ENCODE data around the gene TCF7L1. TPM values are rescaled to one million over a fixed set of nuclear protein-coding genes. Genes with fewer than 3 reads are reported as not detected.
A peak's percentile ranks its signal among the peaks of the same experiment; 100 is the strongest.
"Not testable (repeated sequence)": the region's sequence is repeated elsewhere in the genome, so short reads cannot be mapped to it uniquely, and the experiment has no call there.

TCF7L1 gene
- total RNA-seq, 1 experiment from 2014 or later = 0.07 TPM

DNA sequence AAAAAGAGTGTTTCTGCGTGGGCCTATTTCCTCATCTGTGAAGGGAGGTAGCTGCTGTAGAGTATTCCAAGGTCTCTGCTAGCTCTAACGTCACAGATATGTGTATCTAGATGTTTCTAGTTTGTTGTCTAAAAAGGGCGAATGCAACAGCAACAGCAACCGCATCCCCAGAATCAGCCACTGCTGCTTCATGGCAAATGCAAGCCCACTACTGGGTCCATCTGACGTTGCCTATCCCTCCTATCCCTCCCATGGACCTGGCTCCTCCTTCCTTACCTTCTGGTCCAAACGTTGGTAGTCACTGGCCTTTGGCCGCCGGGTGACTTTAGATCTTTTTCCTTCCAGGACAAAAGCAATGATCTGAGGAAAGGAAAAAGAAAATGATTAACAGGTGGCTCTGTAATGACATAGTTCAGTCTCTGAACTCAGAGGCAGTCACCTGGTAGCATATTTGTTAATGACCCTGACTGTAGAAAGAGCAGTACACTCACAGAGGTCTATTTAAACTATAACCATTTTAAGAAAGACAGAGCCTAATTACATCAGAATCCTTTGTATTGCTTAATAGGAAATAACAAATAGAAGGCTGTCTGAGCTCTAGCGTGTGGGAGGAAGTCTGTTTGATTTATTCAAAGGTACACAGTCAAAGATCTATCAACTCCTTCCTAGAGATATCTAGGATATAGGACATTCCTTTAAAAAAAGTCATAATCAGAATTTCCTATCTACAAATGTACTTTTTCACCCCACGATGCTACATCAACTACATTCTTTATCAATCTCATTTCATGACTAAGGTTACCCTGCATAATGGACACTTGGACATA lies 191.7 kb downstream of the TCF7L1 start:
- in situ Hi-C loops (cut with HindIII; ENCODE audit: low pct_unique_long_range_greater_than_20kb, low sequenced_read_pairs) = no loop called here
- peak; percentile 81 for DNase-seq (ENCODE audit: low read depth)

DNA sequence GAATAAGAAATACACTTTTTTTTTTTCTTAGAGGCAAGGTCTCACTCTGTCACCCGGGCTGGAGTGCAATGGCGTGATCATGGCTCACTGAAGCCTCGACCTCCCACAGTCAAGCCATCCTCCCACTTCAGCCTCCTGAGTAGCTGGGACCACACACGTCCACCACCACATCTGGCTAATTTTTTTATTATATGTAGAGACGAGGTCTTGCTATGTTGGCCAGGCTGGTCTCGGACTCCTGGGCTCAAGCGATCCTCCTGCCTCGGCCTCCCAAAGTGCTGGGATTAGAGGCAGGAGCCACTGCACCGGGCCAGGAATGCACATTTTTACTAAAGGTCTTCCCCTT lies 192.2 kb downstream of the TCF7L1 start:
- in situ Hi-C loops (cut with HindIII; ENCODE audit: low pct_unique_long_range_greater_than_20kb, low sequenced_read_pairs) = no loop called here

DNA sequence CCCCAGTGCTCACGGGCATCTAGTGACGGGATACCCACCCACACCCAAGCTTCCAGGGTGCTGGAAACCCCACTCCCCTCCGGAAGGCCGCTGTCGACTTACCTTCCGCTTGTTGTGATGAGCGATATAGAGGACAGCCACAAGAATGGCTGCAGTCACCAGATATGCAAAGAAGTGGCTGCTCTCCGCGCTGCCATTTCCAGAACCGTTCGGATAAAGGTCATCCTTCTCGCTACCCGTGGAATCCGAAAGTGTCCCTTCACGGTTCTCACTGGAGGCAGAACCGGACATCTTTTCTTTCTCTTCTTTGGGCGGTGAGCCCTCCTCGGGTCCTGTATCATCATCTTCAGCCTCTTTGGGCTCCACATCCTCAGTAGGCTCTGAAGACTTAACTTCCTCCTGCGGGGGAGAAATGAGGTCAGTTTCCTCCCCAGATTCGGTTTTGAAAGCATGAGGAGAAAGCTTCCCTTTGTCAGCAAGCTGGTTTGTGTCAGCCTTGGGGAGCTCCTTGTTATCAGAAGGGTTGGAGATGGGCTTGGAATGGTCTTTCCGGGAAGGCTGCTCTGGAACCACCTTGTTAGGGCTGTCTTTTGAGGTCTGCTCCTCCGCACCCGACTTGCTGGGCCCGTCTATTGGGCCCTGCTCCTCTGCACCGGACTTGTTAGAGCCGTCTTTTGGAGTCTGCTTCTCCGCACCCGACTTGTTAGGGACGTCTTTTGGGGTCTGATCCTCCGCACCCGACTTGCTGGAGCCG lies 193.4 kb downstream of the TCF7L1 start:
- in situ Hi-C loops (cut with HindIII; ENCODE audit: low pct_unique_long_range_greater_than_20kb, low sequenced_read_pairs) = no loop called here
- DNase-seq (ENCODE audit: low read depth) = no peak

More for the DNA sequence above, 192.2 kb downstream of the TCF7L1 start:
- DNase-seq (ENCODE audit: low read depth) = no peak

DNA sequence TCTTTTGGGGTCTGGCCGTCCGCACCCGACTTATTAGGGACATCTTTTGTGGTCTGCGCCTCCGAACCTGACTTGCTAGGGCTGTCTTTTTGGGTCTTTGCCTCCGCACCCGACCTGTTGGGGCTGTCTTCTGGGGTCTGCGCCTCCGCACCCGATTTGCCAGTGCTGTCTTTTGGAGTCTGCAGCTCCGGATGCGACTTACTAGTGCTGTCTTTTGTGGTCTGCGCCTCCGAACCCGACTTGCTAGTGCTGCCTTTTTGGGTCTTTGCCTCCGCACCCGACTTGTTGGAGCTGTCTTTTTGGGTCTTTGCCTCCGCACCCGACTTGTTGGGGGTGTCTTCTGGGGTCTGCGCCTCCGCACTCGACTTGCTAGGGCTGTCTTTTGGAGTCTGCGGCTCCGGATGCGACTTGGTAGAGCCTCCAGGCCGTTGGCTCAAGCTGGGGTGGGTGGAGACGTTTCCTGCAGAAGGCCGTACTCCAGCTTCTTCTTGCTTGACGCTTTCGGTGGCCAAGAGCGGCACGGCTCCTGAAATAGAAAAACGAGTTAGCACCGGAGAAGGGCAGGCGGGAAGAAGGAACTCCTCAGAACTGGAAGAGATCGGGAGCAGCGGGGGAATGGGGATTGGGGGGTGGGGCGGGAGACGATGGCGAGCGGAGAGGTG lies 194.1 kb downstream of the TCF7L1 start:
- peak; percentile 36 for DNase-seq (ENCODE audit: low read depth)
- in situ Hi-C loops (cut with HindIII; ENCODE audit: low pct_unique_long_range_greater_than_20kb, low sequenced_read_pairs) = no loop called here

DNA sequence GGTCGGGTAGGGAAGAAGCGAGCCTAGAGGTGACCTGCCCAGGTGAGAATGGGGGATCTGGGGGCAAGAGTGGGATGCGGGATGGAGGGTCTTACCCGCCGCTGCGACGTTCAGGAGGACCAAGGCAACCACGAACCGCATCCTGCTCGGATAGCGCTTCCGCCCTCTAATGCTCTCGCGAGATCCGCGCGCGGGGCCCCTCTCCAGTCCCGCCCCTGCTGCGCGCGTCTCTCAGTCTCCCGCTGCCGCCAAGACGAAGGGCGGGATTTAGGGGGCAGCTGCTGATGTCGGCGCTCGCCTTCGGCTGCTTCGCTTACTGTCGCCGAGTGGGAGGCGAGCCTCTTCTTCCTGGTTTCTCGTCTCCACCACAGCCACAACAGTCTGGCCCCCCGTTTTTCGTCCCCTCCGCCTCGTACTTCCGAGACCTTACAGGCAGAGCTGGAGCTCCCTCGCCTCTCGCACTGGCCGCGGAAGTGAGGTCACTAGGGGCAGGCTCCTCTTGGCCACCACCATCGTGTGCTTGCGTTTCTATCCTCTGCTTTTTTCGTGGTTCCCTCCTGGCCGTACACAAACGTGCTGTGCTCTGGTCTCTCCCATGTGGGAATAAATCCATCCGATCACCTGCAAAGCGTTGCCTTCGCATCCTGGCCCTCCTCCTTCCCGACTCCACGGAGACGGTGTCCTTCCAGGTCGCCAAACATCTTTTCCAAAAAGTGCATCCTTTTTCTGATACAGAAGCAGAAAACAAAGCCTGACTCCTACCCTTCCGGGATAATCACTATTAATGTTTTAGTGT lies 194.8 kb downstream of the TCF7L1 start, which contains the start of gene TGOLN2:
TSS of gene TGOLN2 (minus strand) at position 168 of the 796 bp plus-strand sequence. CDS start at position 141, 27 bp downstream.
- peak; percentile 93 for DNase-seq (ENCODE audit: low read depth)
- in situ Hi-C loops (cut with HindIII; ENCODE audit: low pct_unique_long_range_greater_than_20kb, low sequenced_read_pairs) = no loop called here

DNA sequence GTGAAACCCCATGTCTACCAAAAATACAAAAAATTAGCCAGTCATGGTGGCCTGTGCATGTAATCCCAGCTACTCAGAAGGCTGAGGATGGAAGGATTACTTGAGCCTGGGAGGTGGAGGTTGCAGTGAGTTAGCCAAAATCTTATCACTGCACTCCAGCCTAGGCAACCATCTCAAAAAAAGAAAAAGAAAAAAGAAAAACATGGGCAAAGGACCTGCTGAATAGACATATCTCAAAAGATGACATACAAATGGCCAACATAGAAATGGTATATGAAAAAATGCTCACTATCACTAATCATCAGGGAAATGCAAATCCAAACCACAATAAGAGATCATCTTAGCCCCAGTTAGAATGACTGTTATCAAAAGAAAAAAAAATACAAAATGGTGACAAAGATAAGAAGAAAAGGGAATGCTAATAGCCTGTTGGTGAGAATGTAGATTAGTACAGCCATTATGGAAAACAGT lies 196.0 kb downstream of the TCF7L1 start:
- in situ Hi-C loops (cut with HindIII; ENCODE audit: low pct_unique_long_range_greater_than_20kb, low sequenced_read_pairs) = no loop called here
- DNase-seq (ENCODE audit: low read depth) = no peak

DNA sequence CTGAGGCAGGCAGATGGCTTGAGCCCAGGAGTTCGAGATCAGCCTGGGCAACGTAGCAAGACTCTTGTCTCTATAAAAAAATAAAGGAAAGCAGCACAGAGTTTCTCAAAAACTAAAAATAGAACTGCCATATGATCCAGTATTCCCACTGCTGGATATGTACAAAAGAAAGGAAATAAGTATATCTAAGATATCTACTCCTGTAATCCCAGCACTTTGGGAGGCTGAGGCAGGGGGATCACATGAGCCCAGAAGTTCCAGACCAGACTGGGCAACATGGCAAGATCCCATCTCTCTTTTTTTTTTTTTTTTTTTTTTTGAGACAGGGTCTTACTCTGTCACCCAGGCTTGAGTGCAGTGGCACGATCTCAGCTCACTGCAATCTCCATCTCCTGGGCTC lies 196.5 kb downstream of the TCF7L1 start:
- DNase-seq (ENCODE audit: low read depth); in situ Hi-C loops (cut with HindIII; ENCODE audit: low pct_unique_long_range_greater_than_20kb, low sequenced_read_pairs): not testable (repeated sequence)

DNA sequence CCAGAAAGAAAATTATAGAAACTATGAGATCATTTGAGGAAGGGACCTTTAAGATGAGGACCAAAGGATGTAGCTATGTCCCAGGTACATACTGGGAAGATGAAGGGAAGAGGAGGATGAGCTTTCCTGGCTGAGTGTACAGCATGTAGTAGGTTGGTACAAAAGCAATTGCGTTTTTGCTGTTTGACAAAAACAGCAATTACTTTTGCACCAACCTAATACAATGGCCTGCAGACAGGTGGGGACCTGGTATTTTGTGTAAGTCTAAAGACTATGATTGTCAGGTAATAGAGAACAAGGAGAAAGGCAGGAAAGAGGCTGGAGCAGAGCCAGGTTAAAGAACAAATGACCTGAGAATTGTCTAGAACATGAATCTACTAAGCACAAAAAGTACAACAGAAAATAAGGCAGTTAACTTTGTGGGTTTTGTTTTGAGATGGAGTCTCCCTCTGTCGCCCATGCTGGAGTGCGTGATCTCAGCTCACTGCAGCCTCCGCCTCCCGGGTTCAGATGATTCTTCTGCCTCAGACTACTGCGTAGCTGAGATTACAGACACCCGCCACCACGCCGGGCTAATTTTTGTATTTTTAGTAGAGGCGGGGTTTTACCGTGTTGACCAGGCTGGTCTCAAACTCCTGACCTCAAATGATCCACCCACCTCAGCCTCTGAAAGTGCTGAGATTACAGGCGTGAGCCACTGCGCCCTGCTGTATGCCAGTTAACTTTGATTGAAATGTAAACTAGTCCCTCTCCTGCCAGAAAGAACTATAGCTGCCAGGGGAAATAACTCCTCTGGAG lies 197.8 kb downstream of the TCF7L1 start:
- no peak for DNase-seq (ENCODE audit: low read depth)
- in situ Hi-C loops (cut with HindIII; ENCODE audit: low pct_unique_long_range_greater_than_20kb, low sequenced_read_pairs) = no loop called here

DNA sequence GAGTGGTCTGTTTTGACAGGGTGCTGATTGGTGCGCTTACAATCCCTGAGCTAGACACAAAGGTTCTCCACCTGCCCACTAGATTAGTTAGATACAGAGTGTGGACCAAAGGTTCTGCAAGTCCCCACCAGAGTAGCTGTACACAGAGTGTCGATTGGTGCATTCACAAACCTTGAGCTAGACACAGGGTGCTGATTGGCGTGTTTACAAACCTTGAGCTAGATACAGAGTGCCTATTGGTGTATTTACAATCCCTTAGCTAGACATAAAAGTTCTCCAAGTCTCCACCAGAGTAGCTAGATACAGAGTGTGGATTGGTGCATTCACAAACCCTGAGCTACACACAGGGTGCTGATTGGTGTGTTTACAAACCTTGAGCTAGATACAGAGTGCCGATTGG lies 200.7 kb downstream of the TCF7L1 start:
- in situ Hi-C loops (cut with HindIII; ENCODE audit: low pct_unique_long_range_greater_than_20kb, low sequenced_read_pairs); DNase-seq (ENCODE audit: low read depth): not testable (repeated sequence)

DNA sequence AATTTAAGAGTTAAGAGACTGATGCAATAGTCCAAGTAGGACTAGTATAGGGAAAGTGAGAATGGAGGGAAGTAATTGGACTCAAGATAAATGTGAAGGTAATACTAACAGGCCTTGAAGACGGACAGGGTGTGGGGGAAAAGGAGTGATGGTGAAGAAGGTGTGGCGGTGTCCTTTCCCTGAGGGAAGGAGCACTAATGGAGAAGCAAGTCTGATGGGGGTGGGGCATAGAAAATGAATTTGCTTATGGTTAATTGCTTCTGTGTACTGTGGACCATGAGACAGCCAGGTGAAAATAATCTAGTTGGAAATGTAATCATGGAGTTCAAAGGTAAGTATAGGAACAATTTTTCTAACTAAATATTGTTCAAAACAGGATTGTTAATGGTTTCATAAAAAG lies 201.7 kb downstream of the TCF7L1 start:
- in situ Hi-C loops (cut with HindIII; ENCODE audit: low pct_unique_long_range_greater_than_20kb, low sequenced_read_pairs) = no loop called here
- DNase-seq (ENCODE audit: low read depth) = no peak

DNA sequence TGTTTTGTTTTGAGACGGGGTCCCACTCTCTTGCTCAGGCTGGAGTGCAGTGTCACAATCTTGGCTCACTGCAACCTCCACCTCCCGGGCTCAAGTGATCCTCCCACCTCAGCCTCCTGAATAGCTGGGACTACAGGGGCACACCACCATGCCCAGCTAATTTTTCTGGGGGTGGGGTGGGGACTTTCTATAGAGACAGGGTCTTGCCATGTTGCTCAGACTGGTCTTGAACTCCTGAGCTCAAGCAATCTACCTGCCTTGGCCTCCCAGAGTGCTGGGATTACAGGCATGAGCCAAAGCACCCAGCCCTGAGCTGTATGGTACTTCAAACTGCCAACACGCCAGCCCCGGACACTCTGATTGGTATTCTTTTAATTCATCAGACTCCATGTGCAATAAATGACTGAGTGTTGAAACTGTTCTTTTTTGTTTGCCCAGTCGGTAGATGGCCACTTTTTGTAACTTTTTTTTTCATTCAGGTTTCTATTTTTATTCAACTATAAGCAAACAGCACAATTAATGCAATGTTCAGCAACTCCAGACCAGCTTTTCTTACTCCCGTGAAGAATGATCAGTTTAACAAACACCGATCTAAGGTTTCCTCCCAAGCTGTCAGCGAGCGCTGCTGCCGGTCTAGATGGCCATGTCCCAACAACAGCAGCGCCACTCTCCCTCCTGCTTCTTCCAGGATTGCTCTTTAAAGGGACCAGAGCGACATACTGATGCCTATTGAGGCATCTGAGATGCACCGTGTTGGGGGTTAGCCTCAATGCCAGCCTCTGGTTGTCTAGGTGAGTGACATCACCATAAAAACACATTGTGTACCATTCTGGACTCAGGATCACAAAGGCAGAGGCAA lies 207.1 kb downstream of the TCF7L1 start:
- no peak for DNase-seq (ENCODE audit: low read depth)

DNA sequence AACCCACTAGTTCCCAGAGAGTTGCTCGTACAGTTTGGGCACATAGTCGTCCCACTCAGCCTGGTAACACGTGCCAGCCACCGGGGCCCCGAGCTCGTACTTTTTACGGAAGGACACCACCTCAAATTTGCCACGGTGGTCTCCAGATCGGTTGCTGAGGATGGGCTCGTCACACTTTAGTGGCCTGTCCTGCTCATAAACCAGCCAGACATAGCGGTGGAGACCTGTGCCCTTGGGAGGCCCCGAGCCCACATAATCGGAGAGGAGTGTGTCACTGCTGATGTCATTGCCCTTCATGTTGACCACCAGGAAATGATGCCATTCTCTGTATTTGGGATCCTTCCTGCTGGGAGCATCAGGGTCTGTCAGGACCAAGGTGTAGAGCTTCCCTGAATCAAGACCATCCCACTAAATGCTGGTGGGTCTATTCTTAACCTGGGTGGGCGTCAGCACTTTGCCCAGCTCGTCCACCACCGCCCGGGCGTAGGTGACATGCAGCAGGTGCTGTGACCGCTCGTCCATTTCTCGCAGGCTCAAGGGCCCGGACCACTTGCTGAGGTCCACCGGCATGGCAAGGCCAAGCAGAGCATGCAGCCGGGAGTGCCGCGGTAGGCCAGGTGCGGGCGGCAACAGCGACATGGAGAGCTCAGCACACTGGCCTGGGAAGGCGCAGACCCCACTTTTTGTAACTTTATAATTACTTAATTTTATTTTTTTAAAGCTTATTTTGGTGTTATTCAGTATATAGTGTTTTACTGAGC lies 208.3 kb downstream of the TCF7L1 start:
- in situ Hi-C loops (cut with HindIII; ENCODE audit: low pct_unique_long_range_greater_than_20kb, low sequenced_read_pairs) = no loop called here
- no peak for DNase-seq (ENCODE audit: low read depth)

More for the DNA sequence above, 207.1 kb downstream of the TCF7L1 start:
- in situ Hi-C loops (cut with HindIII; ENCODE audit: low pct_unique_long_range_greater_than_20kb, low sequenced_read_pairs) = no loop called here

DNA sequence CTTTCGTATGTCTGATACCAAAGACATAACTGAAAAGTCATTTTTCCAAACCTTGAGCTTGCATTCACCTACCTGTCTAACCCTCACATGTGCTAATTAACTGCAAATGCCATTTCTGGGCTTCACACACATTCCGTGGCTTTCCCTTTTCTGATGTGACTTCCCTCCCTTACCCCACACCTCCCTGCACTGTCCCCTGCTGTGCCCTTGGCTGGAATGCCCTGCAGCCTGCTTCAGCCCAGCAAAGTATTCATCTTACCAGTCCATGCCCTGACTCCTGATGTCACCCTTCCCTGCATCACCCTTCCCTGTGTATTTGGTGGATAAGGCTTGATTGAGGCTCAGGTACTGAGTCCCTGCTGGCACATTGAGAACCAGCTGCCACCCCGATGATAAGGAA lies 209.0 kb downstream of the TCF7L1 start:
- no peak for DNase-seq (ENCODE audit: low read depth)
- in situ Hi-C loops (cut with HindIII; ENCODE audit: low pct_unique_long_range_greater_than_20kb, low sequenced_read_pairs) = no loop called here

DNA sequence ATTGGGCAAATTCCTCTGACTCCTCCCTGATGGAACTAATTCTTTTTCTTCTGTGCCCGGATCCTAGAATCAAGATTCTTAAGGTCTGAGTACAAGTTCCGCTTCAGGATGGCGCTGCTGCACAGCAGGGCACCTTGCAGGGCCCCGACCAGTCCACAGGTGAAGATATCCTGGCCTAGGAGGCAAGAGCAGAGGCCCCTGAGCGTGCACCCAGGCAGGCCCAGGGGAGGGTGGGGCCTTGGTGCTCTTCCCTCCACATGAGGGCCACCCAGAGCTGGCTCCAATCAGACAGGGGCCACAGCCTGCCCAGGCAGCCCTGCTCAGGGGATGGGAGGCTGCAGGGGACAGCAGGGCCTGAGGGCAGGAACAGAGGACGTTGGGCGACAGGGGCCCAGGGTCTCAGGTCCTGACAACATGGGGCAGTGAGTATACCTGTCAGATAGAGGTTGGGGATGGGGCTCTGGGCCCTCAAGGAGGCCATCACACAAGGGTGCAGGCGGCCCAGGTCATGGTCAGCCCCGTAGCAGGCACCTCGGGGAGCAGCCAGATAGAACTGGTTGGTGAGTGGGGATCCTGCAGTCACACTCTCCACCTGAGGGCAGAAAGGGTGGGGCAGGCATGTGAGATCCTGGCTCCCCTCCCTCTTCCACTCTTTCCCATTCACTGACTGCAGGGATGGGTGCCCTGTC lies 210.2 kb downstream of the TCF7L1 start:
- in situ Hi-C loops (cut with HindIII; ENCODE audit: low pct_unique_long_range_greater_than_20kb, low sequenced_read_pairs); DNase-seq (ENCODE audit: low read depth): not testable (repeated sequence)

DNA sequence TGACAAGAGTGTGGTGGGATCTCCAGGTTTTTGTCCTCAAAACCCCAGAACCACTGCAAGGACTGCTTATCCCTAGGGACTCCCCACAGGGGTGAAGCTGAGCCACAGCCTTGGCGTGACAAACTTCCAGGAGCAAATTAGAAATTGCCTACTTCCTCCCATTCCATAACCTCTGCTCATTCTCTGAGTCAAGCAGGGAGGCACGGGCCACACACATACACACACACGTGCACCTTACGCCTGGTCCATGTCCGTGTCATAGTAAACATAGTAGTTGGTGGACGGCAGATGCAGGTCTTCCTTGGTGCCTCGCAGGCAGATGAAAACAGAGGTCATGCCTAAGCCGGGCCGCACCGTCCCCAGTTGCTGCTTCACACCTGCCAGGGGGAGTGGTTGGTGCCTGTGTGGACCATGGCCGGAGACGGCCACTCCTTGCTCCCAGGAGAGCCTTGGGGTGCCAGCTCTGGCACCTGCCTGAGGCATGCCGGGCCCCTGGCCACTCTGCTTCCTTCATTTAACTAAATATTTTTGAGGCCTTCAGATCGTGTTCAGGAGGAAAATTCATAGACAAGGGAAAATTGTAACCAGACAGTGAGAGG lies 211.3 kb downstream of the TCF7L1 start:
- in situ Hi-C loops (cut with HindIII; ENCODE audit: low pct_unique_long_range_greater_than_20kb, low sequenced_read_pairs) = no loop called here
- no peak for DNase-seq (ENCODE audit: low read depth)
